D341Med (cell line): Measurements from ENCODE around the gene PPP1R12A.

Experiments used
- DNase-seq: peaks from one replicate; pipeline ENCODE4 v3.0.0; 2012; ENCODE audit warnings: low spot score

The PPP1R12A gene

GRCh38 chr12:79766705-79767464 lies 168.0 kb downstream of the PPP1R12A start:
- DNase-seq, result no peak

GRCh38 chr12:79765157-79765556 lies 169.7 kb downstream of the PPP1R12A start:
- no peak for DNase-seq

GRCh38 chr12:79764641-79765040 lies 170.3 kb downstream of the PPP1R12A start:
- DNase-seq, result no peak

- DNase-seq, result no peak
Observed at GRCh38 chr12:79763766-79764452, 171.0 kb downstream of the PPP1R12A start.

- no peak for DNase-seq
Observed at GRCh38 chr12:79761341-79761740, 173.6 kb downstream of the PPP1R12A start.

- DNase-seq, result no peak
Observed at GRCh38 chr12:79747274-79747673, 187.6 kb downstream of the PPP1R12A start.

GRCh38 chr12:79737875-79738718 lies 196.8 kb downstream of the PPP1R12A start:
- peak; percentile 62 for DNase-seq

- DNase-seq, result no peak
Observed at GRCh38 chr12:79732638-79733037, 202.3 kb downstream of the PPP1R12A start.

- no peak for DNase-seq
Observed at GRCh38 chr12:79725987-79726386, 208.9 kb downstream of the PPP1R12A start.
